H1 (cell line): ENCODE data around the gene PNMA1. TPM values are rescaled to one million over a fixed set of nuclear protein-coding genes. Genes with fewer than 3 reads are reported as not detected.

Experiments
- CTCF ChIA-PET: fragments of 300-600 bp; sonication (Branson Sonifier 250); formaldehyde crosslinking; loops from one replicate; lab custom pipeline; 2021; ENCODE audit not compliant: partially characterized antibody; lab: Charles Lee
- POLR2A ChIA-PET: fragments of 300-600 bp; sonication (Branson Sonifier 250); formaldehyde crosslinking; loops from one replicate; lab custom pipeline; 2021; ENCODE audit warnings: inconsistent platforms; ENCODE audit not compliant: partially characterized antibody; lab: Charles Lee
- DNase-seq, 2 experiments: peaks; one replicate each; pipeline versions ENCODE4 v3.0.0 to v3.0.0-alpha.2; 2010 to 2022; ENCODE audit warnings: low spot score in 2 of 2, low read depth in 1 of 2, mixed read lengths in 1 of 2
- FAIRE-seq: peaks from 2 replicates; lab custom pipeline; 2011; peaks lifted over from hg19 to GRCh38; lab: Jason Lieb, UNC
- H2AFZ ChIP-seq: 2 replicates; pipeline ENCODE4 v1.8.1; 2012; ENCODE audit warnings: low read length, inconsistent platforms
- H2AK5ac ChIP-seq: 2 replicates; pipeline ENCODE4 v1.6.1; 2013; ENCODE audit warnings: low read depth, low read length
- H2BK120ac ChIP-seq: replicated peaks from 2 replicates; pipeline ENCODE3; 2013; ENCODE audit warnings: low read depth, low read length, inconsistent platforms
- H2BK12ac ChIP-seq: 2 replicates; pipeline ENCODE4 v1.6.1; 2013; ENCODE audit warnings: low read depth, low read length
- H2BK15ac ChIP-seq: 2 replicates; pipeline ENCODE4 v1.6.1; 2013; ENCODE audit warnings: low read length
- H2BK20ac ChIP-seq: 2 replicates; pipeline ENCODE4 v1.6.1; 2013; ENCODE audit warnings: low read length
- H2BK5ac ChIP-seq: 2 replicates; pipeline ENCODE4 v1.6.1; 2013; ENCODE audit warnings: low read depth, low read length
- H3K14ac ChIP-seq: 2 replicates; pipeline ENCODE4 v1.6.1; 2013; ENCODE audit warnings: inconsistent platforms; ENCODE audit not compliant: insufficient read length
- H3K18ac ChIP-seq: 2 replicates; pipeline ENCODE4 v1.6.1; 2013; ENCODE audit warnings: low read length; ENCODE audit errors: extremely low read depth
- H3K23ac ChIP-seq: 2 replicates; pipeline ENCODE4 v1.6.1; 2013; ENCODE audit warnings: inconsistent platforms; ENCODE audit not compliant: insufficient read length
- H3K23me2 ChIP-seq: 2 replicates; pipeline ENCODE4 v1.6.1; 2013; ENCODE audit warnings: low read depth, low read length
- H3K27ac ChIP-seq: 2 replicates; pipeline ENCODE4 v1.6.1; 2011; ENCODE audit warnings: low read depth, low read length, inconsistent platforms
- H3K27me3 ChIP-seq, 4 experiments: replicated peaks in 1 of 4; 1 replicate in 1 of 4; 2 replicates in 3 of 4; pipeline versions ENCODE4 v1.6.1 to v1.8.1; 2011 to 2013; ENCODE audit warnings: low read length in 3 of 4, mild to moderate bottlenecking in 3 of 4, inconsistent platforms in 2 of 4, mixed read lengths in 2 of 4, moderate library complexity in 1 of 4; ENCODE audit not compliant: control insufficient read depth in 3 of 4, insufficient read depth in 3 of 4; ENCODE audit errors: extremely low read depth in 1 of 4
- H3K36me3 ChIP-seq, 4 experiments: 2 replicates each; pipeline versions ENCODE4 v1.6.1 to v1.8.1; 2011 to 2013; ENCODE audit warnings: mild to moderate bottlenecking in 4 of 4, low read length in 3 of 4, moderate library complexity in 2 of 4, control low read depth in 1 of 4, inconsistent platforms in 1 of 4; ENCODE audit not compliant: insufficient read depth in 4 of 4, control insufficient read depth in 2 of 4
- H3K4ac ChIP-seq: replicated peaks from 2 replicates; pipeline ENCODE3; 2013; ENCODE audit warnings: low read length, low read depth, mixed read lengths, inconsistent platforms; ENCODE audit not compliant: insufficient read length
- H3K4me1 ChIP-seq, 4 experiments: replicated peaks in 1 of 4; 1 replicate in 1 of 4; 2 replicates in 3 of 4; pipeline versions ENCODE4 v1.6.1 to v1.8.1; 2011 to 2013; ENCODE audit warnings: low read length in 3 of 4, inconsistent platforms in 2 of 4, mixed read lengths in 1 of 4; ENCODE audit not compliant: insufficient read depth in 4 of 4, control insufficient read depth in 3 of 4
- H3K4me2 ChIP-seq, 2 experiments: 2 replicates each; pipeline versions ENCODE4 v1.6.1 to v1.8.1; 2011 to 2013; ENCODE audit warnings: low read depth in 2 of 2, low read length in 2 of 2, control low read depth in 1 of 2, inconsistent platforms in 1 of 2, mild to moderate bottlenecking in 1 of 2; ENCODE audit not compliant: insufficient read depth in 1 of 2
- H3K4me3 ChIP-seq, 4 experiments: fragments of 200-600, 300-600 bp in 1 of 4; sonication (generic), shearing (Covaris generic), sonication (Bioruptor Twin) in 1 of 4; 2 replicates each; pipeline versions ENCODE4 v1.5.1 to v1.8.1; 2011 to 2016; ENCODE audit warnings: low read length in 4 of 4, low read depth in 3 of 4, control low read depth in 2 of 4, inconsistent platforms in 2 of 4, mild to moderate bottlenecking in 2 of 4, mixed read lengths in 1 of 4, moderate library complexity in 1 of 4; ENCODE audit not compliant: insufficient read depth in 2 of 4; ENCODE audit errors: extremely low read depth in 1 of 4
- H3K56ac ChIP-seq: replicated peaks from 2 replicates; pipeline ENCODE3; 2013; ENCODE audit warnings: low read depth, mild to moderate bottlenecking, mixed read lengths, low read length, inconsistent platforms; ENCODE audit not compliant: insufficient read length
- H3K79me1 ChIP-seq: 2 replicates; pipeline ENCODE4 v1.6.1; 2013; ENCODE audit warnings: low read depth, low read length, control low read depth
- H3K79me2 ChIP-seq, 2 experiments: 2 replicates each; pipeline versions ENCODE4 v1.6.1 to v1.8.1; 2012 to 2013; ENCODE audit warnings: low read length in 2 of 2, mild to moderate bottlenecking in 2 of 2, inconsistent platforms in 1 of 2; ENCODE audit not compliant: insufficient read depth in 2 of 2, control insufficient read depth in 1 of 2
- H3K9ac ChIP-seq, 4 experiments: replicated peaks in 1 of 4; 1 replicate in 1 of 4; 2 replicates in 3 of 4; pipeline versions ENCODE4 v1.6.1 to v1.8.1; 2011 to 2013; ENCODE audit warnings: low read depth in 3 of 4, low read length in 3 of 4, control low read depth in 2 of 4, mild to moderate bottlenecking in 2 of 4, moderate library complexity in 2 of 4, inconsistent platforms in 1 of 4; ENCODE audit errors: extremely low read depth in 1 of 4
- H3K9me3 ChIP-seq, 2 experiments: 2 replicates each; pipeline versions ENCODE4 v1.6.1 to v1.8.1; 2012 to 2013; ENCODE audit warnings: mild to moderate bottlenecking in 2 of 2, moderate library complexity in 2 of 2, control low read depth in 1 of 2, inconsistent platforms in 1 of 2, low read depth in 1 of 2, low read length in 1 of 2, mixed read lengths in 1 of 2; ENCODE audit not compliant: insufficient read depth in 2 of 2
- H4K20me1 ChIP-seq, 2 experiments: replicated peaks in 1 of 2; 2 replicates each; pipeline versions ENCODE3 to v1.8.1; 2011 to 2013; ENCODE audit warnings: inconsistent platforms in 2 of 2, low read length in 2 of 2, mild to moderate bottlenecking in 1 of 2; ENCODE audit not compliant: insufficient read depth in 2 of 2, control insufficient read depth in 1 of 2
- H4K5ac ChIP-seq: 2 replicates; pipeline ENCODE4 v1.6.1; 2013; ENCODE audit warnings: low read length, low read depth, mixed read lengths, inconsistent platforms; ENCODE audit not compliant: insufficient read length
- H4K8ac ChIP-seq: 2 replicates; pipeline ENCODE4 v1.8.0; 2013; ENCODE audit warnings: mild to moderate bottlenecking, moderate library complexity, low read length, inconsistent platforms; ENCODE audit not compliant: insufficient read depth; ENCODE audit errors: extremely low read depth
- H4K91ac ChIP-seq: replicated peaks from 2 replicates; pipeline ENCODE3; 2013; ENCODE audit warnings: low read length, mixed read lengths, inconsistent platforms; ENCODE audit not compliant: insufficient read length
- CBX5 ChIP-seq: fragments of 300-800, 300-1000 bp; sonication (generic); IDR thresholded peaks from 2 replicates; pipeline ENCODE4 v1.7.1; 2016; ENCODE audit warnings: antibody characterized with exemption, low read length, low read depth
- EP300 ChIP-seq, 2 experiments: IDR thresholded peaks; 1 replicate in 1 of 2; 2 replicates in 1 of 2; pipeline ENCODE4 v1.6.1; 2011 to 2012; ENCODE audit warnings: low read depth in 2 of 2, low read length in 2 of 2, mild to moderate bottlenecking in 2 of 2, borderline replicate concordance in 1 of 2, inconsistent platforms in 1 of 2, moderate library complexity in 1 of 2
- POLR2A ChIP-seq, 2 experiments: IDR thresholded peaks; 1 replicate in 1 of 2; 2 replicates in 1 of 2; pipeline ENCODE4 v1.6.1; 2011; ENCODE audit warnings: low read depth in 2 of 2, low read length in 2 of 2, mild to moderate bottlenecking in 2 of 2; ENCODE audit errors: control extremely low read depth in 1 of 2
- RXRA ChIP-seq: IDR thresholded peaks from 2 replicates; pipeline ENCODE4 v1.6.1; 2011; ENCODE audit warnings: low read depth, mild to moderate bottlenecking, low read length, moderate library complexity; ENCODE audit not compliant: insufficient read depth
- SP2 ChIP-seq: IDR thresholded peaks from 2 replicates; pipeline ENCODE4 v1.6.1; 2012; ENCODE audit warnings: mild to moderate bottlenecking, low read length, inconsistent platforms
- USF2 ChIP-seq: IDR thresholded peaks from 2 replicates; pipeline ENCODE4 v1.6.1; 2011; ENCODE audit warnings: low read length, improper control_type of control experiment
- WGBS, 2 experiments: shearing (Covaris generic) in 1 of 2; methylation state at CpG; one replicate each; pipeline versions ENCODE4 v1.1.6 to v1.1.7; 2013 to 2015; ENCODE audit warnings: low lambda C conversion rate in 2 of 2, mixed read lengths in 2 of 2, inconsistent platforms in 1 of 2, low coverage in 1 of 2, missing lambda C conversion rate in 1 of 2; ENCODE audit not compliant: insufficient replicate concordance in 2 of 2, insufficient coverage in 1 of 2, insufficient read length in 1 of 2; ENCODE audit errors: extremely low coverage in 1 of 2, missing lambda C conversion rate in 1 of 2; 5-methylcytosine and 5-hydroxymethylcytosine counted together
- polyA plus RNA-seq, 7 experiments: library from polyadenylated mRNA; depleted of rRNA in 3 of 7; stranded (reverse) in 5 of 7; unstranded in 2 of 7; fragments of >200 nt in 5 of 7; fragments of 200-250 nt in 2 of 7; gene quantifications; 1 replicate in 5 of 7; 2 replicates in 1 of 7; 4 replicates in 1 of 7; pipeline versions ENCODE4 v1.2.1 to v1.2.3, GENCODE V29; 2011 to 2013; ENCODE audit warnings: missing spikeins in 2 of 7, mixed read lengths in 2 of 7
- total RNA-seq: library from RNA; stranded (reverse); fragmentation: NEBNext Ultra II Directional; extraction: Animal tissue kit (Norgen Biotek cat#: 25700); gene quantifications from 2 replicates; pipeline ENCODE4 v1.2.1, GENCODE V29; 2021
- TF ChIP-seq, protein P1 (sequence below), 3 experiments: IDR thresholded peaks; 1 replicate in 2 of 3; 2 replicates in 1 of 3; pipeline versions ENCODE4 v1.5.1 to v1.6.1; 2011; ENCODE audit warnings: low read length in 3 of 3, mild to moderate bottlenecking in 3 of 3, inconsistent platforms in 2 of 3, low read depth in 1 of 3, moderate library complexity in 1 of 3; ENCODE audit not compliant: insufficient read depth in 1 of 3; ENCODE audit errors: control extremely low read depth in 1 of 3

PNMA1 gene
- total and polyA plus RNA-seq, 2 of the 8 experiments (the other 6 are each of a cell fraction or from before 2014, with no cell fraction given) = 15.8 to 52.7 TPM

DNA sequence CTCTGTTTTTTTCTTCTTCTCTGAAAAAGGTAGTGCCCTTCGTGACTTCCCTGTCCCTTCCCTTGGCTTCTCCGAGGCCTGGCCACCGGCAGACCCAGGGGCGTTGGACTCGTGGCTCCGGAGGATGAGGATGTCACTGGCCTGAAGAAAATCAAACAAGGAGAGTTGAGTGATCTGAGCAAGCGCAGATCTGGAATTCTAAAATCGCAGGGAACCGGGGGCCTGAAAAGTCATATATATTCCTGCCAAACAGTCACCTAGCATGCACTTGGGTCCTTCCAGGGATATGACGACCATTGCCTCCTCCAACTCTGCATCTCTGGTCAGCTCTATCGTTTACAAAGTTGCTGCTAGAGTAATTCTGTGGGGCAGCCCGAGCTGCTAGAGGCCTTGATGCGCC is 5.2 kb upstream of the PNMA1 start:
- TF ChIP-seq RXRA (no peak), SP2 (no peak), POLR2A (IDR thresholded peaks at IDR 0.05; ENCODE audit: control extremely low read depth in 1 of 2, low read depth in 2 of 2, low read length in 2 of 2) (no peak), EP300 (IDR thresholded peaks at IDR 0.05; ENCODE audit: borderline replicate concordance in 1 of 2, low read depth in 2 of 2, low read length in 2 of 2) (no peak), CBX5 (no peak), USF2 (no peak)
- TF ChIP-seq, protein P1, sequence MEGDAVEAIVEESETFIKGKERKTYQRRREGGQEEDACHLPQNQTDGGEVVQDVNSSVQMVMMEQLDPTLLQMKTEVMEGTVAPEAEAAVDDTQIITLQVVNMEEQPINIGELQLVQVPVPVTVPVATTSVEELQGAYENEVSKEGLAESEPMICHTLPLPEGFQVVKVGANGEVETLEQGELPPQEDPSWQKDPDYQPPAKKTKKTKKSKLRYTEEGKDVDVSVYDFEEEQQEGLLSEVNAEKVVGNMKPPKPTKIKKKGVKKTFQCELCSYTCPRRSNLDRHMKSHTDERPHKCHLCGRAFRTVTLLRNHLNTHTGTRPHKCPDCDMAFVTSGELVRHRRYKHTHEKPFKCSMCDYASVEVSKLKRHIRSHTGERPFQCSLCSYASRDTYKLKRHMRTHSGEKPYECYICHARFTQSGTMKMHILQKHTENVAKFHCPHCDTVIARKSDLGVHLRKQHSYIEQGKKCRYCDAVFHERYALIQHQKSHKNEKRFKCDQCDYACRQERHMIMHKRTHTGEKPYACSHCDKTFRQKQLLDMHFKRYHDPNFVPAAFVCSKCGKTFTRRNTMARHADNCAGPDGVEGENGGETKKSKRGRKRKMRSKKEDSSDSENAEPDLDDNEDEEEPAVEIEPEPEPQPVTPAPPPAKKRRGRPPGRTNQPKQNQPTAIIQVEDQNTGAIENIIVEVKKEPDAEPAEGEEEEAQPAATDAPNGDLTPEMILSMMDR (IDR thresholded peaks at IDR 0.05; ENCODE audit: control extremely low read depth in 1 of 3, insufficient read depth in 1 of 3, low read depth in 1 of 3, low read length in 3 of 3) = no peak
- no peaks in the 10 kb centered on the region for H3K79me2 ChIP-seq
- H3K36me3 ChIP-seq = peaks cover 0 to 6% (median 0%) of the 10 kb centered on the region in 4 experiments; a peak in 1 of 8 replicates
- H2AFZ ChIP-seq = no peak overlapping the region
- peaks cover 16 to 32% (median 24%) of the 10 kb centered on the region in 4 experiments for H3K4me1 ChIP-seq
- no peak overlapping the region for H4K5ac ChIP-seq
- CTCF ChIA-PET = interaction anchor here (0.6 to 1.6 kb wide), 4 partner anchors 9 to 104 kb away, joined by 3 to 10 read pairs (median 3); no protein-coding TSS in a partner anchor
- H3K4me3 ChIP-seq = peak overlapping the region in 3 of 4 experiments; percentile 8 to 79 (median 43); a peak in 3 of 8 replicates
- peak overlapping the region; percentile 75; the same call in 1 of the 2 replicates for H2AK5ac ChIP-seq
- H3K18ac ChIP-seq = no peak overlapping the region; the same call in 1 of the 2 replicates
- H3K9me3 ChIP-seq = no peaks in the 10 kb centered on the region
- H3K23ac ChIP-seq = no peak overlapping the region
- no peak overlapping the region for H2BK15ac ChIP-seq
- DNase-seq (no peak), FAIRE-seq (no peak)
- peaks cover 2% of the 10 kb centered on the region; the same call in 1 of the 2 replicates for H3K79me1 ChIP-seq
- peak overlapping the region; percentile 55 to 95 for H3K4me2 ChIP-seq
- H3K56ac ChIP-seq = no peak overlapping the region
- no peak overlapping the region for H3K14ac ChIP-seq
- 0 out of 2 replicates have a peak overlapping the region, but pooled peaks have one; percentile 17 for H2BK12ac ChIP-seq
- peaks cover 4 to 6% of the 10 kb centered on the region in 2 experiments for H4K20me1 ChIP-seq
- POLR2A ChIA-PET = interaction anchor here (1.2 to 3.4 kb wide), 5 partner anchors 9 to 52 kb away, joined by 3 to 11 read pairs (median 3); a partner anchor contains a TSS
- no peak overlapping the region for H4K91ac ChIP-seq
- WGBS, 2 experiments = 59% methylated on average over 13 of the region's 13 CpGs; no CpG with 5 or more reads in 1 of the 2 experiments
- H2BK120ac ChIP-seq = no peak overlapping the region
- H4K8ac ChIP-seq = peak overlapping the region; percentile 22; the same call in 1 of the 2 replicates
- H3K27ac ChIP-seq = no peak overlapping the region
- H3K27me3 ChIP-seq = peaks cover 0 to 6% (median 2%) of the 10 kb centered on the region in 4 experiments; a peak in 3 of 7 replicates
- H3K23me2 ChIP-seq = peaks cover 15% of the 10 kb centered on the region
- H2BK5ac ChIP-seq = no peak overlapping the region
- H2BK20ac ChIP-seq = no peak overlapping the region
- H3K9ac ChIP-seq = no peak overlapping the region
- no peak overlapping the region for H3K4ac ChIP-seq
